Adrenal gland (tissue), 12 donors: ENCODE measurements around the gene GOT1. TPM values are rescaled to one million over a fixed set of nuclear protein-coding genes. Genes with fewer than 3 reads are reported as not detected.

Source experiments
- DNase-seq, 7 donors: peaks; one replicate each; pipeline ENCODE4 v3.0.0-alpha.2; 2019 to 2020
- H3K27ac ChIP-seq, 5 donors: fragments of 200-600 bp; sonication (generic) in 4 of 5; 1 replicate in 3 of 5; 2 replicates in 2 of 5; pipeline versions ENCODE4 v1.5.1 to v1.8.0; 2016 to 2020; ENCODE audit warnings: mild to moderate bottlenecking in 1 of 5
- H3K27me3 ChIP-seq: fragments of 200-600 bp; 2 replicates; pipeline ENCODE4 v1.8.0; 2021
- H3K36me3 ChIP-seq, 2 donors: fragments of 200-600 bp; replicated peaks in 1 of 2; 1 replicate in 1 of 2; 2 replicates in 1 of 2; pipeline versions ENCODE4 v1.5.1 to v1.8.0; 2018 to 2022
- H3K4me1 ChIP-seq, 2 donors: fragments of 200-600 bp; replicated peaks in 1 of 2; 1 replicate in 1 of 2; 2 replicates in 1 of 2; pipeline versions ENCODE4 v1.5.1 to v1.8.0; 2018 to 2021
- H3K4me3 ChIP-seq, 4 donors: fragments of 200-600 bp; sonication (generic) in 3 of 4; one replicate each; pipeline ENCODE4 v1.5.1; 2016 to 2018
- H3K9me3 ChIP-seq, 3 donors: fragments of 200-600 bp; sonication (generic) in 1 of 3; replicated peaks in 1 of 3; 1 replicate in 2 of 3; 2 replicates in 1 of 3; pipeline versions ENCODE4 v1.5.1 to v1.8.0; 2016 to 2021
- CTCF ChIP-seq, 6 experiments: fragments of 450-650 bp in 4 of 6; fragments of 200-600 bp in 2 of 6; sonication (generic) in 1 of 6; IDR thresholded peaks; 1 replicate in 5 of 6; 2 replicates in 1 of 6; pipeline versions ENCODE4 v1.5.1 to v1.8.0; 2016 to 2021; ENCODE audit warnings: antibody characterized with exemption in 6 of 6, mild to moderate bottlenecking in 2 of 6, moderate library complexity in 1 of 6
- POLR2A ChIP-seq, 2 donors: fragments of 450-650 bp; IDR thresholded peaks; one replicate each; pipeline ENCODE4 v1.6.1; 2017; ENCODE audit warnings: antibody characterized with exemption in 2 of 2, mild to moderate bottlenecking in 2 of 2, moderate library complexity in 1 of 2
- WGBS, 4 donors: extraction: QIAGEN DNeasy Blood & Tissue Kit in 2 of 4; methylation state at CpG; one replicate each; pipeline versions ENCODE4 v1.1.5 to v1.1.7; 2013 to 2017; 5-methylcytosine and 5-hydroxymethylcytosine counted together
- intact Hi-C, 2 donors: fragments of 100-400 bp; cut with DNase I; formaldehyde crosslinking; loops; one replicate each; pipeline versions ENCODE4 v1.14.1 to v1.15.0; 2022 to 2023
- polyA plus RNA-seq, 3 donors: library from polyadenylated mRNA; stranded (reverse); fragments of 200-250 nt in 2 of 3; fragments of 350-450 nt in 1 of 3; fragmentation: Illumina TruSeq in 1 of 3; extraction: RNeasy Lipid Tissue Mini Kit (QIAGEN cat#74804) in 1 of 3; gene quantifications; one replicate each; pipeline ENCODE4 v1.2.3, GENCODE V29; 2013 to 2014
- total RNA-seq, 9 donors: library from RNA; depleted of rRNA in 4 of 9; stranded (reverse); fragments of >200 nt in 4 of 9; fragments of 120-200 nt in 1 of 9; fragmentation: NEBNext Ultra II Directional in 1 of 9; extraction: Animal tissue kit (Norgen Biotek cat#: 25700) in 1 of 9; gene quantifications; one replicate each; pipeline versions ENCODE4 v1.1.0 to v1.2.4, GENCODE V29; 2013 to 2023
- donor health status: healthy with polysubstance abuse.
- donor health status: Bipolar disorder and iron deficiency.
- donor health status: DM: yes; HTN: yes; CAD: no.
- donor health status: DM: no; HTN: no; CAD: no.
- donor health status: DM: no; HTN: no; CAD: no.
- donor health status: DM: yes; HTN: yes; CAD: no.

The GOT1 gene
- total and polyA plus RNA-seq, 12 donors = 10.7 to 139 (median 29.8) TPM

GRCh38 chr10:99368646-99369045 lies 61.8 kb downstream of the GOT1 start:
- Histone ChIP-seq H3K36me3 (no peaks in the 10 kb centered on the region), H3K4me3 (no peak overlapping the region), H3K27me3 (no peaks in the 10 kb centered on the region), H3K4me1 (no peaks in the 10 kb centered on the region), H3K27ac (no peak overlapping the region), H3K9me3 (no peaks in the 10 kb centered on the region)
- intact Hi-C loops = no loop called here
- WGBS, 4 donors = 50 to 68% (median 57%) methylated on average over 1 of the region's 1 CpG
- TF ChIP-seq CTCF (IDR thresholded peaks at IDR 0.05) (no peak), POLR2A (IDR thresholded peaks at IDR 0.05) (no peak)
- DNase-seq = no peak

GRCh38 chr10:99366666-99367065 lies 63.8 kb downstream of the GOT1 start:
- H3K4me1 ChIP-seq = no peaks in the 10 kb centered on the region
- H3K36me3 ChIP-seq = no peaks in the 10 kb centered on the region
- no peak overlapping the region for H3K4me3 ChIP-seq
- no peak for TF ChIP-seq CTCF (IDR thresholded peaks at IDR 0.05)
- TF ChIP-seq POLR2A (IDR thresholded peaks at IDR 0.05) = no peak
- H3K27ac ChIP-seq = no peak overlapping the region
- no peak for DNase-seq
- intact Hi-C loops = no loop called here
- 78 to 85% (median 82%) methylated on average over 2 of the region's 2 CpGs for WGBS, 4 donors
- no peaks in the 10 kb centered on the region for H3K9me3 ChIP-seq
- no peaks in the 10 kb centered on the region for H3K27me3 ChIP-seq

DNA sequence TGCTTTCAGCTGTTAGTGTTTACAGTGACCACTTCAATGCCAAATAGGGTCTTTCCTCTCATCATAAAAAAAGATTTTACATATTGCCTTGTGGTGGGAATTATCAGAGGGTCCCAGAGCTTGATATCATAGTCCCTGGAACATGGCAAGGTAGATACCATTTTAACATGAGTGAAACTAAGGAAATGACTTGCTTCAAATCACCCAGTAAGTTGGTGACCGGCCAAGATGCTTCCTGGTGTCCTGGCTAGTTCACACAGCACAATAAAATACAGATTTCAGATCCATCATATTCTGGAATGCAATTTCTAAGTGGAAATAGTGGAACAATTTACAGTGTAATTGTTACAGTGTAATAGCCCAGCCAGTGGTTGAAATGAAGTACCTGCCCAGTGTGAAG lies 64.7 kb downstream of the GOT1 start:
- Histone ChIP-seq H3K4me3 (no peak overlapping the region), H3K9me3 (no peaks in the 10 kb centered on the region), H3K27ac (no peak overlapping the region), H3K36me3 (no peaks in the 10 kb centered on the region), H3K4me1 (no peaks in the 10 kb centered on the region), H3K27me3 (no peaks in the 10 kb centered on the region)
- WGBS, 4 donors = 75 to 86% (median 76%) methylated on average over 1 of the region's 1 CpG
- intact Hi-C loops = no loop called here
- no peak for DNase-seq
- TF ChIP-seq POLR2A (IDR thresholded peaks at IDR 0.05) (no peak), CTCF (IDR thresholded peaks at IDR 0.05) (no peak)

DNA sequence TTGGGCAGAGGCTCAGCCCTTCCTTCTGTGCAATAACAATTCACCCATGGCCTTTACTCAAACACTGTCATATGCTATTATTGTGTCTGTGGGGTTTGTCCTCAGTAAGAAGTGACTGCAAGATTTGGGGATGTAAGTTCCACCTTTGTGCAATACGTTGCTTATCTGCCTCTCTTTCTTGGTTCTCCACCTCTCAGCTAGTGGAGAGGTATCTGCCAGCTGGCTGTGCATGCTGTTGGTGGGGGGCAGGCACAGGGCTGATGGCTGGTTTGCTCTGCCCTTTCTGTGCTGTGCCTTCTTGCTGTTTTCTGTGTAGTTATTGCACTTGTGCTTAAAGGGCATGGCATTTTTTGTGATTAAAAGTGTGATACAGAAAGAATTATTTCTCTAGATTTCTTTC lies 65.1 kb downstream of the GOT1 start:
- Histone ChIP-seq H3K27me3 (no peaks in the 10 kb centered on the region), H3K4me1 (no peaks in the 10 kb centered on the region), H3K4me3 (no peak overlapping the region), H3K36me3 (no peaks in the 10 kb centered on the region), H3K9me3 (no peaks in the 10 kb centered on the region), H3K27ac (no peak overlapping the region)
- WGBS, 4 donors = 25 to 38% (median 34%) methylated on average over 1 of the region's 1 CpG
- TF ChIP-seq POLR2A (IDR thresholded peaks at IDR 0.05) (no peak), CTCF (IDR thresholded peaks at IDR 0.05) (no peak)
- DNase-seq = no peak
- intact Hi-C loops = no loop called here
